GM18499 (cell line): Measurements from ENCODE around the gene SPEG.

Source experiments
- ATAC-seq: cut with Tn5 transposase; IDR thresholded peaks from one replicate; pipeline ENCODE4 v1.9.1; 2021; ENCODE audit warnings: moderate number of reproducible peaks; ENCODE audit not compliant: insufficient read depth, unreplicated experiment

SPEG gene

DNA sequence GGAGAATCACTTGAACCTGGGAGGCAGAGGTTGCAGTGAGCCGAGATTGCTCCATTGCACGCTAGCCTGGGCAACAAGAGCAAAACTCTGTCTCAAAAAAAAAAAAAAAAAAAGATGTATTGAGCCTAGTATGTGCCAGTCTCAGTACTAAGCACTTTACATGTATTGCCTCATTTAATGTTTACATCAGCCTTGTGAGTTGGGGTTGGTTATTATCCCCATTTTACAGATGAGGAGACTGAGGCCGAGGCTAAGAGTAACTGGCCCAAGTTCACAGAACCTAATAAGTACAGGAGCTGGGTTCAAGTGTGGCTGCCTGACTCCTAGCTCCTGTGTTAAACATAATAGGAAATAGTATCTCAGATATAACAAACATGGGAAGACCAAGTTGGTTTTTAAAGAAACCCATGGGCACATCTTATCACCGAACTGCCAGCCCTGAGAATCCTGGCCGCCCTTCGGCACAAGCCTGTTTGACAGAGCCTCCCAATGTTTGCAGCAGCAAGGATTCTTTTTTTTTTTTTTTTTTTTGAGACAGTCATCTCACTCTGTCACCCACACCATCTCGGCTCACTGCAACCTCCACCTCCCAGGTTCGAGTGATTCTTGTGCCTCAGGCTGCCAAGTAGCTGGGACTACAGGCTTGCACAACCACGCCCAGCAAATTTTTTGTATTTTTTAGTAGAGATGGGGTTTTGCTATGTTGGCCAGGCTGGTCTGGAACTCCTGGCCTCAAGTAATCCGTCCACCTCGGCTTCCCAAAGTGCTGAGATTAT lies 39.8 kb downstream of the SPEG start:
- ATAC-seq, result no peak

DNA sequence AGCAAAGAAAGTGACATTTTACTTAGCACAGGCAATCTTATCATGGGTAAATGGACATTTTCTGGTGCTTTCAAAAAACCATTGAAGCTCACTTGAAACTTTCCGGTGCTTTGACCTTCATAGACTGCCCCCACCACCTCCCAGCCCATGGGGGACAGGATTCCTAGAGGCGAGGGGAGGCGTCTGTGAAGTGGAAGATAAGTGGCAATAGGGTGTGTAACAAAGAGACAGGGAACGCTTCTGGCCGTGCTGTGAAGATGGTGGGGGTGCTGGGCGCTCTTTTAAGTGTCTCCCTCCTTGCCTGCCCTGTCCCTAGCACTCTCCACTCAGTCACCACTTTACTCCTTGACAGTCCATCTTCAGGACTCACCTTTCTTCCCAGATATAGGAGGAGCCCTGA lies 40.6 kb downstream of the SPEG start:
- no peak for ATAC-seq

GRCh38 chr2:219475697-219476651 lies 41.3 kb downstream of the SPEG start:
- ATAC-seq, result no peak

DNA sequence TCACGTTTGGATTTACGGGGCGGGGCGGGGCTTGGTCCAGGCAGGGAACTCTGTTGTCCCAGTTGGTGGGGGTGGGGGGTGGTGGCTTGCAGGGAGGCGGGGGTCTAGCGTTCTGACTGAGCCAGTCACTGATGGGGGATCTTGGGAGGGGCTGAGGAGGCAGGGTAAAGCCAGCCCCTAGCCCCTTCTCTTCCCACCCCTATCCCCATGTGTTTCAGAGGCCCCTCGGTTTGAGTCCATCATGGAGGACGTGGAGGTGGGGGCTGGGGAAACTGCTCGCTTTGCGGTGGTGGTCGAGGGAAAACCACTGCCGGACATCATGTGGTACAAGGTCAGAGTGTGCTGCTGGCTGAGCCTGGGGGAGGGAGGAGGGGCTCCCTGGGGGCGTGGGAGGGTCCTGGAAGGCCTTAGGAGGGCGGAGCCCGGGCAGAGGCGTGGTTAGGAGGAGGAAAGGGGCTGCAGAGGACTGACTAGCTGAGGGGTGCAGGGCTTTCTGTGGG lies 42.1 kb downstream of the SPEG start:
- no peak for ATAC-seq

GRCh38 chr2:219477179-219477578 lies 42.5 kb downstream of the SPEG start:
- ATAC-seq, result no peak

GRCh38 chr2:219477815-219478214 lies 43.2 kb downstream of the SPEG start:
- ATAC-seq, result no peak

GRCh38 chr2:219478916-219479315 lies 44.3 kb downstream of the SPEG start:
- ATAC-seq, result no peak

- no peak for ATAC-seq
These were observed 45.4 kb downstream of the SPEG start for GRCh38 chr2:219480004-219480403.

DNA sequence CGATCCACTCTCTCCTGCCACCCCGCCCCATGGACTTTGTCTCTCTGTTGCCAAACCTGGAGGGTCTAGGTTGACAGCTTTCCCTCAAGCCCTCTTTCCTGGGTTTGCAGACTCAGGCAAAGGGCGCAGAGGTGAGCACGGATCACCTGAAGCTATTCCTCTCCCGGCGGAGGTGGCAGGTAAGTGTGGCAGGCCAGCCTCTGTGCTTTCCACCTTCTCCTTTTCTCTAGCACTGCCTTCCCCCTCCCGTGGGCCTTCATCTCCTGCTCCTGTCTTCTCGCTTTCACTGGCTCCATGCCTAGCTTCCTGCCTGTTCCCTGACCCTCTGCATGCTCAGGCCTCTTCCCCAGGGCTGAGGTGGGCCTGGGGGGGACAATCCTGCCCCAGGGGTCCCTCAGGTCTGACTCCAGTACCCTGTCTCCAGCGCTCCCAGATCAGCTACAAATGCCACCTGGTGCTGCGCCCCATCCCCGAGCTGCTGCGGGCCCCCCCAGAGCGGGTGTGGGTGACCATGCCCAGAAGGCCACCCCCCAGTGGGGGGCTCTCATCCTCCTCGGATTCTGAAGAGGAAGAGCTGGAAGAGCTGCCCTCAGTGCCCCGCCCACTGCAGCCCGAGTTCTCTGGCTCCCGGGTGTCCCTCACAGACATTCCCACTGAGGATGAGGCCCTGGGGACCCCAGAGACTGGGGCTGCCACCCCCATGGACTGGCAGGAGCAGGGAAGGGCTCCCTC lies 48.2 kb downstream of the SPEG start:
- no peak for ATAC-seq

DNA sequence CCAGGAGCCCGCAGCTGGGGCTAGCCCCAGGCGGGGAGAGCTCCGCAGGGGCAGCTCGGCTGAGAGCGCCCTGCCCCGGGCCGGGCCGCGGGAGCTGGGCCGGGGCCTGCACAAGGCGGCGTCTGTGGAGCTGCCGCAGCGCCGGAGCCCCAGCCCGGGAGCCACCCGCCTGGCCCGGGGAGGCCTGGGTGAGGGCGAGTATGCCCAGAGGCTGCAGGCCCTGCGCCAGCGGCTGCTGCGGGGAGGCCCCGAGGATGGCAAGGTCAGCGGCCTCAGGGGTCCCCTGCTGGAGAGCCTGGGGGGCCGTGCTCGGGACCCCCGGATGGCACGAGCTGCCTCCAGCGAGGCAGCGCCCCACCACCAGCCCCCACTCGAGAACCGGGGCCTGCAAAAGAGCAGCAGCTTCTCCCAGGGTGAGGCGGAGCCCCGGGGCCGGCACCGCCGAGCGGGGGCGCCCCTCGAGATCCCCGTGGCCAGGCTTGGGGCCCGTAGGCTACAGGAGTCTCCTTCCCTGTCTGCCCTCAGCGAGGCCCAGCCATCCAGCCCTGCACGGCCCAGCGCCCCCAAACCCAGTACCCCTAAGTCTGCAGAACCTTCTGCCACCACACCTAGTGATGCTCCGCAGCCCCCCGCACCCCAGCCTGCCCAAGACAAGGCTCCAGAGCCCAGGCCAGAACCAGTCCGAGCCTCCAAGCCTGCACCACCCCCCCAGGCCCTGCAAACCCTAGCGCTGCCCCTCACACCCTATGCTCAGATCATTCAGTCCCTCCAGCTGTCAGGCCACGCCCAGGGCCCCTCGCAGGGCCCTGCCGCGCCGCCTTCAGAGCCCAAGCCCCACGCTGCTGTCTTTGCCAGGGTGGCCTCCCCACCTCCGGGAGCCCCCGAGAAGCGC lies 49.1 kb downstream of the SPEG start:
- ATAC-seq, result no peak

GRCh38 chr2:219484343-219485200 lies 49.9 kb downstream of the SPEG start:
- no peak for ATAC-seq

GRCh38 chr2:219485201-219485580 lies 50.5 kb downstream of the SPEG start:
- ATAC-seq, result no peak

DNA sequence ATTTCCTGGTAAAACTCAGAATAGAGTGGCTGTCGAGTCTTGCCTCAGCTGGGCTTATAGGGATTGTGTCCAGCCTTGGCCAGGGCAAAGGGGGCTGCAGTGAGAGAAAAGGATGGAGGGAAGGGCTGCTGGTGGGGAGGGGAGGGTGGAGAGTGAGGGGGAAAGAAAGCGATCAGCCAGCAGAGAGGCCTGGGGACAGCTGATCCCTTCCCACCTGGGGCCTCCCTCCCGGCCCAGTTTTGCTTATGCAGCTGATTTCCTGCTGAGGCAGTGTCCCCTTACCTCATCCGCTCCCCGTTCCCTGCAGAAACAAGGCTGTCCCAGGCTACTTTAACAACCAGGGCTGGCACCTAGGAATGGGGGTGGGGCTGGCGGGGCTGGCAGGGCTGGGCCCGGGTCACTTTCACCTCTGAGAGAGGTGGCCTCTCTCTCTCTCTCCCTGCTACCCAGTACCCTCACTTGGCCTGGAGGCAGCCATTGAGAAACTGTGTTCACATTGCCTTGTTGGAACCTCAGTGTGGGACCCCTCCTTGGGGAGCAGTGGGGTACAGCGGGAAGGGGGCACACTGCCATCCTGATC lies 51.8 kb downstream of the SPEG start:
- no peak for ATAC-seq

GRCh38 chr2:219488149-219488843 lies 53.7 kb downstream of the SPEG start:
- no peak for ATAC-seq

- ATAC-seq, result no peak
These were observed 54.2 kb downstream of the SPEG start for GRCh38 chr2:219488844-219489194.

DNA sequence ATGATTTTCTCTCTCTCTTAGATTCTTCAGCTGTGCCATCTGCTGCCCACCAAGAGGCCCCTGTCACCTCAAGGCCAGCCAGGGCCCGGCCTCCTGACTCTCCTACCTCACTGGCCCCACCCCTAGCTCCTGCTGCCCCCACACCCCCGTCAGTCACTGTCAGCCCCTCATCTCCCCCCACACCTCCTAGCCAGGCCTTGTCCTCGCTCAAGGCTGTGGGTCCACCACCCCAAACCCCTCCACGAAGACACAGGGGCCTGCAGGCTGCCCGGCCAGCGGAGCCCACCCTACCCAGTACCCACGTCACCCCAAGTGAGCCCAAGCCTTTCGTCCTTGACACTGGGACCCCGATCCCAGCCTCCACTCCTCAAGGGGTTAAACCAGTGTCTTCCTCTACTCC lies 54.7 kb downstream of the SPEG start:
- ATAC-seq, result no peak

- ATAC-seq, result no peak
These were observed 55.5 kb downstream of the SPEG start for GRCh38 chr2:219490186-219490585.

GRCh38 chr2:219490600-219491130 lies 56.0 kb downstream of the SPEG start:
- ATAC-seq, result no peak
